GM18526 (cell line): ENCODE results near the gene DOP1A.

Experiments
- POLR2A ChIP-seq: IDR thresholded peaks from 3 replicates; pipeline ENCODE4 v1.6.1; 2011; ENCODE audit not compliant: insufficient read length; ENCODE audit errors: extremely low read depth

Gene DOP1A

DNA sequence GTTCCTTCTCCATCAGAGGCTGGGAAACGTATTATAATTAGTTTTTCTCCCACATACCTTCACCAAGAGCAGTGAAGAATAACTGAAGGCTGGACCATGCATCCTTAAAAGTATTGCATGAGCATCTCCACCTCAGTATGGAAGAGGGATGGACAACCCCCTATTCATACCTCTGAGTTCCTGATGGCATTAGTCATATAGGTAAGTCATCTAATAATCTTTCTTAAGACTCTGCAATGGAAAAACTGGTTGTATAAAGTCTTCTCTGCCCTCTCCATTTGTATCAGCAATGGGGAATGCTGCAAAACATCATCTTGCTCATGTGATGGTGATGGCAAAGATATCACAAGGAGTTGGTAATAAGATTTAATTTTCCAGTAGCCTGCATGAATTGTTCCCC lies 101.1 kb downstream of the DOP1A start:
- no peak for TF ChIP-seq POLR2A

DNA sequence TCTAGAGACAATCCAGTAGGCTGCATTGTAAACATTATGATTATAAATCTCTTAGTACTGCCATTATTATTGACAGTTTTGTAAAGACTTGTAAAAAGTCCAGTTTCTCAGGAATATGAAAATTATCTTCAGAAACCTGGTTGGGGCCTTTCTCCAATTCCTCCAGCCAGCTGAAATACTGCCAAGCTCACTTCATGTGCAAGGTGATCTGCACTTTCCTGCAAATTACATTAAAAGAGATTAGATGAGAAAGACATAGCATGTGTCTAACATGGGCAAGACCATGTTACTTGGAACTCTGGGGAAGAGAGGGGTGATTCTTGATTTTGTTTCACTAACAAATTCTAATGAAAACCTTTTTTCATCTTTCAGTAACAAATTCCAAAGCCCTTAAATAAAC lies 101.6 kb downstream of the DOP1A start:
- no peak for TF ChIP-seq POLR2A

- no peak for TF ChIP-seq POLR2A
These were observed 102.0 kb downstream of the DOP1A start for GRCh38 chr6:83169511-83169910.

- no peak for TF ChIP-seq POLR2A
These were observed 108.8 kb downstream of the DOP1A start for GRCh38 chr6:83176246-83176645.

DNA sequence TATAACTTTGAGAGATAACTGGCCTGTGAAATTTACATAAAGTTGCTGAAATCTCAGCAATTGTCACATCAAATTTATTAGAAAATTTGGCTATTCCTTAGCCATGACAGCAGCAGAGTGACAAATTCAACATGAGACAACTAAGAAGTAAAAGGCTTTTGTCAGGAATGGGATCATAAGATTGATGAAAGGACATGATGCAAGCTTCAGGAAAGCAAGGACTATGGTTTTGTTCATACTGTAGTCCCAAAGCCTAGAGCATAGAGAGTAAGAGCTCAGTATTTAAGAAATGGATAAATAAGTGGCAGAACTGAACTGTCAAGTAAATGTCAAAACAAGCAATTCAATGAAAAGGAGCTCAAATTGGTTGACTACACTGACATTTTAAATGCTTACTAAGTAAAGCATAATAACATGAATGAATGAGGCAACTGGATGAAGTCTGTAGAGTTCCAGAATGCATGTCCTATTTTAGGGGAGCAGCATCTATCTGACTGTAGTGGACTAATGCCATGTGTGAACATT lies 113.0 kb downstream of the DOP1A start:
- TF ChIP-seq POLR2A: no peak

- TF ChIP-seq POLR2A: no peak
These were observed 114.6 kb downstream of the DOP1A start for GRCh38 chr6:83182114-83182513.

GRCh38 chr6:83183082-83183828 lies 115.8 kb downstream of the DOP1A start:
- TF ChIP-seq POLR2A: no peak

GRCh38 chr6:83185096-83185495 lies 117.6 kb downstream of the DOP1A start:
- no peak for TF ChIP-seq POLR2A

DNA sequence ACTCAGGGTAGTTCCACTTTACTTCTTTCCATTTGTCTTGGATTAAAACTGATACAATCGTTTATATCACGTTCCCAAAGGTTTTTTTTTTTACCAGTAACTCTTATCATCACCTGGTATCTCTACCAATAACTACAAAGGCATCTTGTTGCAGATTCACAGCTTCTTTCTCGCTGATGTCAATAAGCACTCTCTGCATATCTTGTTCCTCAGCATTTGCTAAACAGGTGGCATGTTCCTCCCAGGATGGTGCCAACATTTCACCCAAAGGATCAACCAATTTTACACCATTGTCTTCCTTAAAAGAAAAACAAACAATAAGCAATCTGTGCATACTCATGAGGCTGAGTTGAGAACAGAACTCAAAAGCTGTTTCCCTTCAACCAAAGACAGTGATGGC lies 121.0 kb downstream of the DOP1A start:
- no peak for TF ChIP-seq POLR2A

GRCh38 chr6:83190626-83191025 lies 123.2 kb downstream of the DOP1A start:
- no peak for TF ChIP-seq POLR2A

DNA sequence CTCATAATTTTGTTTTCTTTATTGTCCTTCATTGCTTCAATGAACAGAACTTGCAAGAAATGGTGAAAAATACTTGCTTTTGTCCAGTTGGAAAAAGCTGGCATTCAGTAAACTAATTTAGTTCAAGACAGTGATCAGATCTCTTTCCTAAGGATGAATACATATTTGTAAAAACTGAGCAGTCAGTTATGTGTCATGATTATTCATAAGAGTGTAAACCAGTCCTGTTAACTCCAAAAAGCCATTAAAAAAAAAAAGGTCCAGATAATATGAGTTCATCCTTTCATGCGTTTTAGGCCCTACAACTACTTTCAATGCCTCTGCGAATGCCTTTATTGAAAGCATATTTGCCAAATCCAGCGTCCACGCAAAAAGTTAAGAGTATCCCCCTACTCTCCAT lies 125.0 kb downstream of the DOP1A start:
- no peak for TF ChIP-seq POLR2A

- TF ChIP-seq POLR2A: peak; percentile 88
These were observed 125.6 kb downstream of the DOP1A start, which contains the start of the genes PGM3 and RWDD2A for GRCh38 chr6:83192871-83193746. Gene PGM3 (minus strand): TSS chr6:83193265. CDS start chr6:83191012, 2,253 bp downstream. Gene RWDD2A (plus strand): TSS chr6:83193357. CDS start chr6:83194452, 1,095 bp downstream.

DNA sequence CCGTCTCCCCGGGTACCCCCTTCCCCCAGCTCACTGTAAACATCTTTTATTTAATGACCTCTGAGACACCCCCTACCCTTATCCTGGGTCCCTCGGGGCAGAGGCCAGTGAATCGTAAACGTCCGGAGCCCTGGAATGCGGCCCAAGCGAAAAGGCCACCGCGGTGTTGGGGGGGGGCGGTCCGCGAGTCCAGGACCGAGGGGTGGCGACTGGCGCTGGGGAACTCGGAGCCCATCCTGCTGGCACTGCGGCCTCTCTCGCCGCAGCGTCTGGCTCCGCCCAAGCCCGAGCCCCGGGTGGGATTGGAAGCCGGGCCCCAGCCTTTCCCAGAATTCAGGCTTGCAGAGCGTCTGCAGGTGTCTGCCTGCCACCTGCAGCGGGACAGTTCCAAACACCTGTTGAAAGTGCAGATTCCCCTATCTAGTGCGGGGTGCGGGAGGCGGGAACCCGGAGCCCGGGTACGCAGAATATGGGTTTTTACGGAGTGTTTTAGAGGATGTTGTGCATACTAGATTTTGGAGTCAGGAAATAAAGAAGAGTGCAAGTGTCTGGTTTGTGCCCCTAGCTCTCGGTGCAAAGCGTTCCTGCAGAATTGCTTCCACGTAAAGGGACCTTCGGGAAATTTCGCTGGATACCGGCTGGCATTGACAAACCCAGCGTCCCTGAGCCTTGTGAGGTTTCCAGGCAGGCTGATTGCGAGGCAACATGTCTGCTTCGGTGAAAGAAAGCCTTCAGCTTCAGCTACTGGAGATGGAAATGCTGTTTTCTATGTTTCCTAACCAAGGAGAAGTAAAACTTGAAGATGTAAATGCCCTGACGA lies 126.5 kb downstream of the DOP1A start:
- TF ChIP-seq POLR2A: no peak

- no peak for TF ChIP-seq POLR2A
These were observed 131.2 kb downstream of the DOP1A start for GRCh38 chr6:83198486-83199172.
